A204.1 (cell line): Measurements from ENCODE around the gene GAK.

Experiments used
- FAIRE-seq: peaks from 2 replicates; lab custom pipeline; 2012; peaks lifted over from hg19 to GRCh38; lab: Jason Lieb, UNC

GAK gene

DNA sequence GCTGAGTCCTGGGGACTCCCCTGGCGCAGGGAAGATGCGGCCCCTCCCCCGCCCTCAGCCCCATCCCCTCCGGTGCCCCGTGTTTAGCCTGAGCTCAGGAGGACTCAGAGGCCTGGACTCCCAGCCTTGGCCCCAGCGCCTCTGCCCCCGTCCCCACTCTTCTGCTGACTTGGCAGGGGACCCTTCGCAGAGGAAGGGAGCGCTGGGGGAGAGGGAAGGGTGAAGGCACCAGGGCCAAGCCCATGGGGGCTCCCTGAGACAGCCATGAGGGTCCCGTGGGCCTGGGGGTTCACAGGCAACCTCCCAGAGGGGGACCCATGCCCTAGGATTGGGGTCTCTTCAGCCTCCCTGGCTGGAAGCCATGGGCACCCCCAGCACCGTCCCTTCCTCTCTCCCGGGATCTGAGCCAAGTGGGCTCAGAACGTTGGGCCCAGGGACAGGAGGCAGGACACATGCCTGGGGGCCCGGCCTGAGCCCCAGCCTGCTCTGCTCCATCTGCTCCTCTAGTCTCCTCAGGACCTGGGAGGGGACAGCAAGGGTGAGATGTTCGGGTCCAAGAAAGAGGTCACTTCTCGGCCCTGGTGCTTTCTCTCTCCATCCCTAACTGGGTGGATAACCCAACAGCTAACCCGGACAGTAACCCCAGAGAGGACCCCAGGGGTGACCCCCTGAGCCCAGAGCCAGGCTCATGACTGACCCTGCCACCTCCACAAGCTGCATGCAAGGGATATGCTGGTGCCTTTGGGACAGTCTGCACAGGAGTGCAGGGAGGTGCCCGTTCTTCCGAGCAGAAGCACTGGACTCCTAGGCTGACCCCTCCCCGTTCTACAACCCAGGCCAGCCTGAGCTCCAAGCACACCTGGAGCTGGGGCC lies 104.7 kb downstream of the GAK start:
- no peak for FAIRE-seq

DNA sequence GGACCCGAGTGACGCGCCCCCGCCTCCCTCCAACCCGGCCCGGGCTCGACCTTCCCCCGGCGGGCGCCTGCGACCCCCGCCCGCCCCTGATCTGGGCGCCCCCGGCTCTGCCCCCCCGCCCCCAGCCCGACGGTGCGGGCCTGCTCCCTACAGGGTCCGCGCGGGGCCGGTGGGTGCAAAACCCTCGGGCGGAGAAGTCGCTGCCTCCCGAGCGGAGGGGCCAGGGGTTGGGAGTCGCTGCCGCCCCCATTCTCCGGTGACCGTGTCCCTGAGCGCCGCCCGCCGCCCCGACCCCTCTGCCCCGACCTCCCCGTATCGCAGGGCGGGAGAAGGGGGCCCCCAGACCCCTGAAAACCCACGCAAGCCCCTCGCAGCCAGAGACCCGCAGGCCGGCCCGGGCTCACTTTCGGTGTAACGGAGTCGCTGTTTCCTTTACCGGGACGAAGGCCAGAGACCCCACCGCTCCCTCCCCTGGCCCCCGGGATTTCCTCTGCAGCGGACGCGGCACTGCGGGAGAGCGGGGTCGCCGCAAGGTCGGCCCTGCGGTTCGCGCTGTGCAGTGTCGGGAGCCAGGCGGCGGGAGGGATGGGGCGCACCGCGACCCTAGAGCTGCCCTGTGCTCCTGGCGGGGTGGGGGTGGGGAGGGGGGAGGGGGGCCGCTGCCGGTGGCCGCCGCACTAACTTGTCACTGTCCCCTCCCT lies 105.5 kb downstream of the GAK start:
- no peak for FAIRE-seq

DNA sequence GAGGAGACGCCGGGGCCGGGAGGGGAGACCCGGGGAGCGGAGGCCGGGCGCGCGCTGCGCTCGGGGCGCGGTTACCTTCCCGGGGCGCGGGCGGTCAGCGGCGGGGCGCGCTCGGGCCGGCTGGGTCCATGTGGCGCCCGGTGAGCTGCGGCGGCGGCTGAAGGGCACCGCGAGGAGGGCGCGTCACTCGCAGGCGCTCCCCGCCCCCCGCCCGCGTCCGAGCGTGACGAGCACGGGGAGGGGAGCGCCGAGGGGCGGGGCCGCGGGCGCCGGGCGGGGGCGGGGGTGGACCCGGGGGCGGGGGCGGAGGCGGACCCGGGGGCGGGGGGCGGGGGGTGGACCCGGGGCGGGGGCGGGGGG lies 106.2 kb downstream of the GAK start, which contains the start of gene CPLX1:
CPLX1 (minus strand) TSS at position 159 of the 360 bp plus-strand sequence. CDS start 1,607 bp downstream, outside the sequence.
- no peak for FAIRE-seq

DNA sequence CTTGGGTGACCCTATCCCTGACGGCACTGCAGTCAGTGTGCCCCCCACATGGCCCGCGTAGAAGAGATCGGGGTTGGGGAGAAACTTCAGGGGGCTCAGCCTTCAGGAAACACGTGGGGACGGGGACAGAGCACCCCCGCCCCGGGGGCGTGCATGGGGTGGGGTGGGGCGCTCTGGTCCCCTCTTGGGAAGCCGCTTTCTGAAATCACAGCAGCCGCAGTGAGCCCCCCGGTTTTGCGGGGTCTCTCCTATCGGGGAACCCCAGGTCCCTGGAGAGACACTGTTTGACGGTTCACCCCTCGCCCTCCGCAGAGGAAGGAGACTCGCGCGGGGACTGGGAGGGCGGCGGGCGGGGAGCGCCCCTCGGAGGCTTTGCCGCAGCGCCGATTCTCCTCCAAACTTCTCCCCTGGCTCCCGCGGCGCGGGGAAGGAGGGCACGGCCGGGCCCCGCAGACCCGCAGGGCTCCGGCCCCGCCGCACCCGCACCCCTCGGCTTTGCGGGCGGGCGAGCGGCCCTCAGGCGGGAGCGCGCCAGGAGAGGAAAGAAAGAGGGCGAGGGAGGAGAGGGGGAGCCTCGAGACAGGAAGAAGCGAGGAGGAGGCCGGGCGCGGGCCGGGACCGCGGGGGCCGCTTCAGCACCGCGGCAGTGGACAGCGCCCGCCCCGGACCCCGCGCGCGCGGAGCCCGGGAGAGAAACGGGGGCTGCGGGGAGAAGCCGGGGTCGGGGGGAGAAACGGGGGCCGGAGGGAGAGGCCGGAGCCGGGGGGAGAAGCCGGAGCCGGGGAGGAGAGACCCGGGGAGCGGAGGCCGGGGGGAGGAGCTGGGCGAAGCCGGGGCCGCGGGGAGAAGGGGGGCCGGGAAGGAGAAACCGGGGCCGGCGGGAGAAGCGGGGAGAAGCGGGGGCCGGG lies 106.8 kb downstream of the GAK start:
- FAIRE-seq = no peak

DNA sequence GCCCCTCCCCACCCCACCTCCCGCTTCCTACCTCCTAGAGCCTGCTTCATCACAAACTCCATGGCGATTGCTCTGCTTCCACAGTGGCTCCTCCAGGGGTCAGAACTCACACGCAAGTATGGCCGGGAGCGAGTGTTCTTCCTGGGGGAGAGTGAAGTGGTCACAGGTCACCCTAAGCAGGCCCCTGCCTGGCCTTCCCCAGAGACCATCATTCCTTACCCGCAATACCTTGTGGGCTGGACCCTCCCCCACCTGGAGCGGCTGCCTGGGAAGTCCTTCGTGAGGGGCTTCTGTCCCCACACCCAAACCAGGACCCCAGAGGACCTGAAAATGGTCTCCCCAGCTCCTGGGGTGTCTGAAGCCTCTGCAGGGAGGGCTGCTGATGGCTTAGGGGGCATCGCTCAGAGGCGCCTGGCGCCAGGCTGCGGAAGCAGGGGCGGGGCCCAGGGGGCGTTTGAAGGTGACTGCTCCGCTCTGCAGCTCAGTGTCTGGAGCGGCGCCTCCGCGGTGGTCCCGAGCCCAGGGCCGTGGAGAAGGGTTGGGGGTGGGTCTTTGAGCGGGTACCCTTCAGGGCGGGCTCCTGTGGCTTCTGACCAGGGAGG lies 107.6 kb downstream of the GAK start:
- no peak for FAIRE-seq

DNA sequence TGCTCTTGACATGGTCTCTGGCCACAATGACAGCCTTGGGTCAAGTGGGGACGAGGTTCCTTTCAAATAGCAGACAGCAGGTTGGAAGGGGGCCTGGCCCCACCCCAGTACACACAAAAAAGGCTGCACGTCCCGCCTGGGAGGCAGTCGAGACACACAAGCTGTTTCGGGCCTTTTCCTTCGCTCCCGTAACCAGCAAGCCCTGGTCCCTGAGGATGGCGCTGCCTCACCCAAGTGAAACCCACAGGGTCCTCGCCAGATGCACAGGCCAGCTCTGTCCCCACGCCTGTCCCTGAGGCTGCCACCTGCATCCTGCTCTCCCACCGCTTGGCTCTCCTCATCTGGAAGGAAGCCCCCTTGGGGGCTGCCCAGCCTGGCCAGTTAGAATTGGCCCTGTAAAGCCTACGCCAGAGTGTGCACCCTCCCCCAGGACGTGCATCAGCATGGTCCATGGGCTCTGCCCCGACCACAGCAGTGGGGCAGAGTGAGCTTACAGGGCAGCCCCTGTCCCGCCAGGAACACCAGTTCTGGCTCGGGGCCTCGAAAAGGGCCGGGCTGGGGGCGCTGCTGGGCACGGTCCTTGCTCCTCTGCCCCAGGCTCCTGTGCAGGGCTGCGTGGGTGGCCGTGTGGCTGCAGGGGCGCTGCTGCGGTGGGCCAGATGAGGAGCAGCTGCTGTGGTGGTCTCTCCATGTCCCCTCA lies 108.2 kb downstream of the GAK start:
- FAIRE-seq = no peak

- FAIRE-seq = no peak
Measured at GRCh38 chr4:823176-823760, 108.8 kb downstream of the GAK start.

GRCh38 chr4:822361-823175 lies 109.5 kb downstream of the GAK start:
- FAIRE-seq = no peak

GRCh38 chr4:821631-822030 lies 110.5 kb downstream of the GAK start:
- no peak for FAIRE-seq

- FAIRE-seq = no peak
Measured at GRCh38 chr4:821181-821591, 110.9 kb downstream of the GAK start.

DNA sequence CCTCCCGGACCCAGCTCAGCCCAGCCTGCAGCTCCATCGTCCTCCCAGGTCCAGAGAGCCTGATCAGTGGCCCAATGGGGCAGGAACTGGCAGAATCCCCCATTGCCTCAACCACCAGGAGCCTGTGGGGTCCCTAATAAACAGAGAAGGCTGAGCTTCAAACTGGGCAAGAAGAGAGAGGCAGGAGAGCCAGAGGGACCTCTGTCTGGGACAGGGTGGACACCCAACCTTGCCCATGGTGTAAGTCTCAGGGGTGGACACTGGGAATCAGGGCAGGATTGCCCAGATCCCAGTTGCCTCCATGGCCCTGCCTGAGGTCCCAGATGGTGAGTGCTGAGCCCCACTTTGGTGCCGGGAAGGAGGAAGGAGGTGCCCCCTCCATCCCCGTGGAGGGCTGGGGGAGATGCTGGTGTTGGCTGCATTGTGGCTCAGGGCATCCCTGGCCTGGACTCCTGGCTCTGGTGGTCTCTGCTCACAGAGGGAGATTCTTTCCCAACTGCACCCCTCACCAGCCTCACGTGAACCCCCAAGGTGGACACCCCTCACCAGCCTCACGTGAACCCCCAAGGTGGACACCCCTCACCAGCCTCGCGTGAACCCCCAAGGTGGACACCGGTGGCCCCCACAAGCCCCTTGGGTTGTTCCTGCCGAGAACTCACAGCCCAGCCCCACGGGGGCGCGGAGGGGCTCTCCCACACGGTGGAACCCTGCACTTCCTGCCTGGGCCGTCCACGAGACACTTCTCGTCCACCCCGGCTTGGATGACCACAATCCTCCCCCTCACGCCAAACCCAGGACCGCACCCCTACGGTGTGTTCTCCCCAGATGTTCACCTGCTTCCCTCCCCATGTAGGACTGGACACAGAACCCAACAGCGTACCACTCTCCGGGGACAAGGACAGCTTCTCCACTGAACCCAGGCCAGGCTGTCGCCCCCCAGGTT lies 111.6 kb downstream of the GAK start:
- FAIRE-seq = no peak

DNA sequence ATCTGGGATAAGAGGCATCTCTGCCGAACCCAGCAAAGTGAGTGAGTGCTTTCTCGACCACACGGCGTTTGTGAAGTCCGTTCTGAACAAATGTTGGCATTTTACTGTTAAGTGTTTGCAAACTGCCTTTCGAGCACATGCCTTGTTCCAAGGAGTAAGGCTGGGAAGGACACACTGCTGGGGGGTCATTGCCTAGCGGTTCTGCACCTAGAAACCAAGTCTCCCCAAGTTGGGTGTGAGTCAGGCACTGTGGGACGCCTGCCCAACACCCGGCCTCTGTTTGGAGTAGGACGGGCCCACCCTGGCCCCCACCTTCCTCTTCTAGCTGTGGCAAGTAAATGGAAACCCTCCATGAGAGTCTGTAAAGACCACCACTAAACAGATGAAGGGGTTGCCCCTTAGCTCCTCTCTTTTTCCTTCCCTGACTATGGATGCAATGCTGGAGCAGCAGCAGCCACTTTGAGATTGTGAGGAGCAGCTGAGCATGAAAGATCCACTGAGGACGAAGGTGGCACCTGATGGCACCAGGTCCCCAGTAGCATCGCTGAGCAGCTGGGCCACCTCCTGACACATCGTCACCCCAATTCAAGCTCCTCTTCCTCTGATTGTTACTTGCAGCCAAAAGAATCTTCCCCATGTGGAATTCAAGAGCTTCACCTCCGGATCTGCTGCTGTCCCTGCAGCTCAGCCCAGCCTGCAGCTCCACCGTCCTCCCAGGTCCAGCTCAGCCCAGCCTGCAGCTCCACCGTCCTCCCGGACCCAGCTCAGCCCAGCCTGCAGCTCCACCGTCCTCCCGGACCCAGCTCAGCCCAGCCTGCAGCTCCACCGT lies 112.5 kb downstream of the GAK start:
- no peak for FAIRE-seq

- no peak for FAIRE-seq
Measured at GRCh38 chr4:818106-818921, 113.8 kb downstream of the GAK start.

GRCh38 chr4:815464-816146 lies 116.5 kb downstream of the GAK start:
- no peak for FAIRE-seq

- no peak for FAIRE-seq
Measured at GRCh38 chr4:814312-814850, 117.7 kb downstream of the GAK start.

DNA sequence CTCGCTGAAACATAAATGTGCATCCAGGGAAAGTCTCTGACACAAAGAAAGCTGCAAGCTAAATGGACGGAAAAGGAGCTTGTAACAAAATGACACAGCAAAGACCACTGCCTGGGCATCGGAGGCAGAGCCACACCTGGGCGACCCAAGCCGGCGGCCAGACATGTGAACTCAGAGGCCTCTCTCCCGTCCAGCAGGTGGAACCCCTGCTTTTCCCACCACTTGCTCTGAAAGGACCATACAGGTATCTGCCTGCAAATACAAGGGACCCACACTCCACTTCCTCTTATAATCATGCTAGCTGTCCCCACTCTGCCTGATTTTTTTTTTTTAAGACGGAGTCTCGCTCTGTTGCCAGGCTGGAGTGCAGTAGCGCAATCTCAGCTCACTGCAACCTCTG lies 118.2 kb downstream of the GAK start:
- FAIRE-seq = no peak
